ENCODE results near the gene GADD45G. TPM values are rescaled to one million over a fixed set of nuclear protein-coding genes. Genes with fewer than 3 reads are reported as not detected.

GADD45G gene
- total and polyA plus RNA-seq, 5 donors from 2014 or later, result 0.16 to 15.7 (median 0.30) TPM

- Histone ChIP-seq H3K9me3 (ENCODE audit: control insufficient read depth in 2 of 2, low read length in 2 of 2) (no peaks in the 10 kb centered on the region), H3K27ac (ENCODE audit: insufficient read depth, low read length, poor library complexity, severe bottlenecking) (no peak overlapping the region), H3K4me1 (ENCODE audit: control insufficient read depth, insufficient read depth, low read length, poor library complexity, severe bottlenecking) (no peaks in the 10 kb centered on the region), H3K36me3 (ENCODE audit: control insufficient read depth, insufficient read depth, low read length) (no peaks in the 10 kb centered on the region), H3K4me3 (ENCODE audit: low read depth, low read length) (no peak overlapping the region), H3K27me3 (ENCODE audit: control insufficient read depth, insufficient read depth, low read length) (no peaks in the 10 kb centered on the region)
- H3K4me1 Mint-ChIP-seq, result no peaks in the 10 kb centered on the region
- DNase-seq (no peak), ATAC-seq (ENCODE audit: low read depth in 2 of 2) (no peak)
- H3K9me3 Mint-ChIP-seq, result no peaks in the 10 kb centered on the region
- H3K27me3 Mint-ChIP-seq, result peaks cover 8% of the 10 kb centered on the region
- H3K4me3 Mint-ChIP-seq, result no peak overlapping the region
- H3K36me3 Mint-ChIP-seq, result no peaks in the 10 kb centered on the region
- no peak overlapping the region for H3K27ac Mint-ChIP-seq
Observed at GRCh38 chr9:89637787-89638186, 33.0 kb downstream of the GADD45G start.

GRCh38 chr9:89638359-89638758 is 33.5 kb downstream of the GADD45G start:
- ATAC-seq (ENCODE audit: low read depth in 2 of 2) (no peak), DNase-seq (no peak)
- H3K9me3 ChIP-seq (ENCODE audit: control insufficient read depth in 2 of 2, low read length in 2 of 2), result no peaks in the 10 kb centered on the region
- no peaks in the 10 kb centered on the region for H3K9me3 Mint-ChIP-seq
- H3K27me3 Mint-ChIP-seq, result peaks cover 9% of the 10 kb centered on the region
- no peak overlapping the region for H3K4me3 ChIP-seq (ENCODE audit: low read depth, low read length)
- no peaks in the 10 kb centered on the region for H3K36me3 ChIP-seq (ENCODE audit: control insufficient read depth, insufficient read depth, low read length)
- no peaks in the 10 kb centered on the region for H3K4me1 Mint-ChIP-seq
- no peaks in the 10 kb centered on the region for H3K27me3 ChIP-seq (ENCODE audit: control insufficient read depth, insufficient read depth, low read length)
- no peak overlapping the region for H3K4me3 Mint-ChIP-seq
- H3K4me1 ChIP-seq (ENCODE audit: control insufficient read depth, insufficient read depth, low read length, poor library complexity, severe bottlenecking), result no peaks in the 10 kb centered on the region
- no peak overlapping the region for H3K27ac Mint-ChIP-seq
- H3K36me3 Mint-ChIP-seq, result no peaks in the 10 kb centered on the region
- no peak overlapping the region for H3K27ac ChIP-seq (ENCODE audit: insufficient read depth, low read length, poor library complexity, severe bottlenecking)

- Mint-ChIP-seq H3K4me3 (no peak overlapping the region), H3K27me3 (peaks cover 9% of the 10 kb centered on the region), H3K36me3 (no peaks in the 10 kb centered on the region), H3K4me1 (no peaks in the 10 kb centered on the region), H3K9me3 (no peaks in the 10 kb centered on the region), H3K27ac (no peak overlapping the region)
- Histone ChIP-seq H3K4me1 (ENCODE audit: control insufficient read depth, insufficient read depth, low read length, poor library complexity, severe bottlenecking) (no peaks in the 10 kb centered on the region), H3K9me3 (ENCODE audit: control insufficient read depth in 2 of 2, low read length in 2 of 2) (no peaks in the 10 kb centered on the region), H3K27ac (ENCODE audit: insufficient read depth, low read length, poor library complexity, severe bottlenecking) (no peak overlapping the region), H3K36me3 (ENCODE audit: control insufficient read depth, insufficient read depth, low read length) (no peaks in the 10 kb centered on the region), H3K27me3 (ENCODE audit: control insufficient read depth, insufficient read depth, low read length) (no peaks in the 10 kb centered on the region), H3K4me3 (ENCODE audit: low read depth, low read length) (no peak overlapping the region)
- no peak for DNase-seq
- no peak for ATAC-seq (ENCODE audit: low read depth in 2 of 2)
Observed at GRCh38 chr9:89638893-89639292, 34.1 kb downstream of the GADD45G start.

GRCh38 chr9:89639367-89639795 is 34.6 kb downstream of the GADD45G start:
- H3K4me1 Mint-ChIP-seq, result no peaks in the 10 kb centered on the region
- Histone ChIP-seq H3K27ac (ENCODE audit: insufficient read depth, low read length, poor library complexity, severe bottlenecking) (no peak overlapping the region), H3K36me3 (ENCODE audit: control insufficient read depth, insufficient read depth, low read length) (no peaks in the 10 kb centered on the region), H3K27me3 (ENCODE audit: control insufficient read depth, insufficient read depth, low read length) (peaks cover 1% of the 10 kb centered on the region), H3K4me3 (ENCODE audit: low read depth, low read length) (no peak overlapping the region), H3K4me1 (ENCODE audit: control insufficient read depth, insufficient read depth, low read length, poor library complexity, severe bottlenecking) (no peaks in the 10 kb centered on the region), H3K9me3 (ENCODE audit: control insufficient read depth in 2 of 2, low read length in 2 of 2) (no peaks in the 10 kb centered on the region)
- ATAC-seq (ENCODE audit: low read depth in 2 of 2), result no peak
- no peaks in the 10 kb centered on the region for H3K36me3 Mint-ChIP-seq
- no peak for DNase-seq
- H3K9me3 Mint-ChIP-seq, result no peaks in the 10 kb centered on the region
- peak overlapping the region in 1 of 3 donors; percentile 65 for H3K27ac Mint-ChIP-seq
- peaks cover 13% of the 10 kb centered on the region for H3K27me3 Mint-ChIP-seq
- H3K4me3 Mint-ChIP-seq, result no peak overlapping the region

GRCh38 chr9:89639961-89640360 is 35.1 kb downstream of the GADD45G start:
- Mint-ChIP-seq H3K36me3 (no peaks in the 10 kb centered on the region), H3K9me3 (no peaks in the 10 kb centered on the region), H3K4me1 (no peaks in the 10 kb centered on the region), H3K4me3 (no peak overlapping the region), H3K27me3 (peaks cover 15% of the 10 kb centered on the region), H3K27ac (peak overlapping the region in 1 of 3 donors; percentile 65)
- DNase-seq, result no peak
- no peaks in the 10 kb centered on the region for H3K4me1 ChIP-seq (ENCODE audit: control insufficient read depth, insufficient read depth, low read length, poor library complexity, severe bottlenecking)
- H3K27me3 ChIP-seq (ENCODE audit: control insufficient read depth, insufficient read depth, low read length), result peaks cover 2% of the 10 kb centered on the region
- H3K36me3 ChIP-seq (ENCODE audit: control insufficient read depth, insufficient read depth, low read length), result no peaks in the 10 kb centered on the region
- H3K9me3 ChIP-seq (ENCODE audit: control insufficient read depth in 2 of 2, low read length in 2 of 2), result no peaks in the 10 kb centered on the region
- H3K4me3 ChIP-seq (ENCODE audit: low read depth, low read length), result no peak overlapping the region
- no peak overlapping the region for H3K27ac ChIP-seq (ENCODE audit: insufficient read depth, low read length, poor library complexity, severe bottlenecking)
- no peak for ATAC-seq (ENCODE audit: low read depth in 2 of 2)

- H3K27ac ChIP-seq (ENCODE audit: insufficient read depth, low read length, poor library complexity, severe bottlenecking), result no peak overlapping the region
- no peak overlapping the region for H3K27ac Mint-ChIP-seq
- no peaks in the 10 kb centered on the region for H3K9me3 Mint-ChIP-seq
- no peaks in the 10 kb centered on the region for H3K4me1 Mint-ChIP-seq
- DNase-seq, result no peak
- H3K4me3 Mint-ChIP-seq, result no peak overlapping the region
- H3K36me3 ChIP-seq (ENCODE audit: control insufficient read depth, insufficient read depth, low read length), result no peaks in the 10 kb centered on the region
- H3K36me3 Mint-ChIP-seq, result no peaks in the 10 kb centered on the region
- peaks cover 19% of the 10 kb centered on the region for H3K27me3 Mint-ChIP-seq
- H3K9me3 ChIP-seq (ENCODE audit: control insufficient read depth in 2 of 2, low read length in 2 of 2), result no peaks in the 10 kb centered on the region
- H3K4me3 ChIP-seq (ENCODE audit: low read depth, low read length), result no peak overlapping the region
- H3K4me1 ChIP-seq (ENCODE audit: control insufficient read depth, insufficient read depth, low read length, poor library complexity, severe bottlenecking), result no peaks in the 10 kb centered on the region
- no peak for ATAC-seq (ENCODE audit: low read depth in 2 of 2)
- peaks cover 2% of the 10 kb centered on the region for H3K27me3 ChIP-seq (ENCODE audit: control insufficient read depth, insufficient read depth, low read length)
Observed at GRCh38 chr9:89640361-89640760, 35.5 kb downstream of the GADD45G start.

- H3K4me1 Mint-ChIP-seq, result no peaks in the 10 kb centered on the region
- H3K4me3 Mint-ChIP-seq, result no peak overlapping the region
- ATAC-seq (ENCODE audit: low read depth in 2 of 2), result no peak
Observed at GRCh38 chr9:89640801-89641200, 36.0 kb downstream of the GADD45G start.

GRCh38 chr9:89641980-89642379 is 37.2 kb downstream of the GADD45G start:
- H3K36me3 ChIP-seq (ENCODE audit: control insufficient read depth, insufficient read depth, low read length), result no peaks in the 10 kb centered on the region
- DNase-seq (no peak), ATAC-seq (ENCODE audit: low read depth in 2 of 2) (no peak)
- Mint-ChIP-seq H3K4me3 (no peak overlapping the region), H3K27me3 (peaks cover 21% of the 10 kb centered on the region), H3K27ac (no peak overlapping the region), H3K9me3 (no peaks in the 10 kb centered on the region), H3K36me3 (no peaks in the 10 kb centered on the region), H3K4me1 (no peaks in the 10 kb centered on the region)
- no peaks in the 10 kb centered on the region for H3K4me1 ChIP-seq (ENCODE audit: control insufficient read depth, insufficient read depth, low read length, poor library complexity, severe bottlenecking)
- H3K27me3 ChIP-seq (ENCODE audit: control insufficient read depth, insufficient read depth, low read length), result peaks cover 2% of the 10 kb centered on the region
- H3K9me3 ChIP-seq (ENCODE audit: control insufficient read depth in 2 of 2, low read length in 2 of 2), result no peaks in the 10 kb centered on the region
- no peak overlapping the region for H3K27ac ChIP-seq (ENCODE audit: insufficient read depth, low read length, poor library complexity, severe bottlenecking)
- no peak overlapping the region for H3K4me3 ChIP-seq (ENCODE audit: low read depth, low read length)

More at GRCh38 chr9:89640801-89641200, 36.0 kb downstream of the GADD45G start:
- H3K4me3 ChIP-seq (ENCODE audit: low read depth, low read length), result no peak overlapping the region
- no peak for DNase-seq
- peaks cover 2% of the 10 kb centered on the region for H3K27me3 ChIP-seq (ENCODE audit: control insufficient read depth, insufficient read depth, low read length)
- no peaks in the 10 kb centered on the region for H3K36me3 Mint-ChIP-seq
- H3K9me3 Mint-ChIP-seq, result no peaks in the 10 kb centered on the region
- no peak overlapping the region for H3K27ac ChIP-seq (ENCODE audit: insufficient read depth, low read length, poor library complexity, severe bottlenecking)
- no peaks in the 10 kb centered on the region for H3K4me1 ChIP-seq (ENCODE audit: control insufficient read depth, insufficient read depth, low read length, poor library complexity, severe bottlenecking)
- peaks cover 23% of the 10 kb centered on the region for H3K27me3 Mint-ChIP-seq
- no peaks in the 10 kb centered on the region for H3K9me3 ChIP-seq (ENCODE audit: control insufficient read depth in 2 of 2, low read length in 2 of 2)
- no peaks in the 10 kb centered on the region for H3K36me3 ChIP-seq (ENCODE audit: control insufficient read depth, insufficient read depth, low read length)
- no peak overlapping the region for H3K27ac Mint-ChIP-seq
